Measurements from ENCODE around the gene MAGEB2. TPM values are rescaled to one million over a fixed set of nuclear protein-coding genes. Genes with fewer than 3 reads are reported as not detected.

MAGEB2 gene
- polyA plus RNA-seq, 3 donors: not detected

DNA sequence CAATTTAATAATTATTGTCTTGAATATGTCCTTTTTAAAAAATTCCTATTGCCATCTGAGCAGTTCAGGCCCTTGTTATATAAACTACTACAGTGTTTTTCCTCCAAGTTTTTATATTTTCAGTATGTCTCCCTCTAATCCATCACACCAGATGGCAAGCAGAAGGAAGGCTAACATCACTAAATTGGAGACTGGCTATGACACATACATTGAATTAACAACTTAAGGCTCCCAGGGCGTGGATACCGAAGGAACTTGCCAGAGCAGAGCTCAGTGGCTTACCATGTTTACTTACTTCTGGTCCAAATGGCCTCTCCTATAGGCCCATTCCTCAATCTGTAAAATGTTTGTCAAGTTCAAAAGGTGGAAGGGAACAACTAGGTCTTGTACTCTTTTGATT, 44.6 kb downstream of the MAGEB2 start:
- no peak overlapping the region for H3K27ac Mint-ChIP-seq
- intact Hi-C loops (cut with micrococcal nuclease): no loop called here
- no peak overlapping the region for H3K4me3 ChIP-seq (replicated peaks in 1 of 3; ENCODE audit: low read depth in 2 of 3, low read length in 3 of 3)
- H4K20me1 ChIP-seq (ENCODE audit: insufficient read depth, low read length): no peaks in the 10 kb centered on the region
- H3K9ac ChIP-seq (ENCODE audit: insufficient read depth, low read length, poor library complexity, severe bottlenecking): no peak overlapping the region
- no peak overlapping the region for H3K4me3 Mint-ChIP-seq
- peaks cover 0 to 2% (median 0%) of the 10 kb centered on the region in 3 donors for H3K27me3 Mint-ChIP-seq (ENCODE audit: low read depth in 3 of 3)
- no peaks in the 10 kb centered on the region for H3K4me1 ChIP-seq (ENCODE audit: control insufficient read depth in 1 of 2, insufficient read depth in 2 of 2, low read length in 2 of 2)
- no peak overlapping the region for H3K27ac ChIP-seq (ENCODE audit: low read depth in 1 of 2, low read length in 2 of 2)
- H3K79me2 ChIP-seq (ENCODE audit: insufficient read depth, low read length): no peaks in the 10 kb centered on the region
- H3K4me1 Mint-ChIP-seq: no peaks in the 10 kb centered on the region
- no peaks in the 10 kb centered on the region for H3K36me3 Mint-ChIP-seq
- H3K27me3 ChIP-seq (ENCODE audit: control insufficient read depth in 2 of 2, insufficient read depth in 2 of 2, low read length in 2 of 2): peaks cover 0 to 1% of the 10 kb centered on the region in 2 donors
- H3K9me3 Mint-ChIP-seq: peaks cover 0 to 5% (median 3%) of the 10 kb centered on the region in 7 donors
- TF ChIP-seq, protein P1, sequence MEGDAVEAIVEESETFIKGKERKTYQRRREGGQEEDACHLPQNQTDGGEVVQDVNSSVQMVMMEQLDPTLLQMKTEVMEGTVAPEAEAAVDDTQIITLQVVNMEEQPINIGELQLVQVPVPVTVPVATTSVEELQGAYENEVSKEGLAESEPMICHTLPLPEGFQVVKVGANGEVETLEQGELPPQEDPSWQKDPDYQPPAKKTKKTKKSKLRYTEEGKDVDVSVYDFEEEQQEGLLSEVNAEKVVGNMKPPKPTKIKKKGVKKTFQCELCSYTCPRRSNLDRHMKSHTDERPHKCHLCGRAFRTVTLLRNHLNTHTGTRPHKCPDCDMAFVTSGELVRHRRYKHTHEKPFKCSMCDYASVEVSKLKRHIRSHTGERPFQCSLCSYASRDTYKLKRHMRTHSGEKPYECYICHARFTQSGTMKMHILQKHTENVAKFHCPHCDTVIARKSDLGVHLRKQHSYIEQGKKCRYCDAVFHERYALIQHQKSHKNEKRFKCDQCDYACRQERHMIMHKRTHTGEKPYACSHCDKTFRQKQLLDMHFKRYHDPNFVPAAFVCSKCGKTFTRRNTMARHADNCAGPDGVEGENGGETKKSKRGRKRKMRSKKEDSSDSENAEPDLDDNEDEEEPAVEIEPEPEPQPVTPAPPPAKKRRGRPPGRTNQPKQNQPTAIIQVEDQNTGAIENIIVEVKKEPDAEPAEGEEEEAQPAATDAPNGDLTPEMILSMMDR (IDR thresholded peaks at IDR 0.05): no peak
- peaks cover 0 to 5% of the 10 kb centered on the region in 2 donors for H3K9me3 ChIP-seq (replicated peaks in 1 of 2; ENCODE audit: control insufficient read depth in 1 of 2, insufficient read depth in 1 of 2, low read length in 2 of 2)
- WGBS (ENCODE audit: insufficient coverage): 80% methylated on average over 2 of the region's 2 CpGs
- H3K4me2 ChIP-seq (replicated peaks; ENCODE audit: extremely low read depth, low read length, poor library complexity, severe bottlenecking): no peak overlapping the region
- no peaks in the 10 kb centered on the region for H3K36me3 ChIP-seq (replicated peaks in 1 of 2; ENCODE audit: control insufficient read depth in 1 of 2, insufficient read depth in 2 of 2, low read length in 2 of 2)
- no peak for DNase-seq
- H2AFZ ChIP-seq (ENCODE audit: insufficient read depth, low read depth, low read length, poor library complexity, severe bottlenecking): no peak overlapping the region

DNA sequence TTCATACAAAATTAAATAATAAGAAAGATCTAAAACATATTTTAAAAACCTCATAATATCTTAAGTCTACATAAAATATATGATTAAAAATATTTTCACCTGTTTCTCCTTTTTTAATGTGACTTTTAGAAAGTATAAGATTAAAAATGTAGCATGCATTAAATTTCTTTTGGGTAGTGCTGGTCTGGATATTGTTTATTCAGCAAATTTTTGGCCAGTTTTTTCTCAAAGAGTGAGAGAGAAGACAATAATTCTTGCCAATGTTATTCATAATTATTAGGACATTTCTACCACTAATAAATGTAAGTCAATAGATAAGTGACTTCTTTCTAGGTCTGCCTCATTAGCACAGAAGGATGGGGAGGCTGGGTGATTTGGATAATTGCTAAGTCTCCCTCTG, 45.6 kb downstream of the MAGEB2 start:
- no peaks in the 10 kb centered on the region for H4K20me1 ChIP-seq (ENCODE audit: insufficient read depth, low read length)
- no peak overlapping the region for H2AFZ ChIP-seq (ENCODE audit: insufficient read depth, low read depth, low read length, poor library complexity, severe bottlenecking)
- H3K27me3 Mint-ChIP-seq (ENCODE audit: low read depth in 3 of 3): peaks cover 0 to 2% (median 0%) of the 10 kb centered on the region in 3 donors
- no peak overlapping the region for H3K4me3 Mint-ChIP-seq
- H3K4me3 ChIP-seq (replicated peaks in 1 of 3; ENCODE audit: low read depth in 2 of 3, low read length in 3 of 3): no peak overlapping the region
- no peak overlapping the region for H3K27ac ChIP-seq (ENCODE audit: low read depth in 1 of 2, low read length in 2 of 2)
- DNase-seq: no peak
- no peaks in the 10 kb centered on the region for H3K4me1 ChIP-seq (ENCODE audit: control insufficient read depth in 1 of 2, insufficient read depth in 2 of 2, low read length in 2 of 2)
- intact Hi-C loops (cut with micrococcal nuclease): no loop called here
- no peak overlapping the region for H3K4me2 ChIP-seq (replicated peaks; ENCODE audit: extremely low read depth, low read length, poor library complexity, severe bottlenecking)
- no peaks in the 10 kb centered on the region for H3K36me3 ChIP-seq (replicated peaks in 1 of 2; ENCODE audit: control insufficient read depth in 1 of 2, insufficient read depth in 2 of 2, low read length in 2 of 2)
- H3K27ac Mint-ChIP-seq: no peak overlapping the region
- H3K4me1 Mint-ChIP-seq: no peaks in the 10 kb centered on the region
- H3K9me3 ChIP-seq (replicated peaks in 1 of 2; ENCODE audit: control insufficient read depth in 1 of 2, insufficient read depth in 1 of 2, low read length in 2 of 2): peaks cover 0 to 5% of the 10 kb centered on the region in 2 donors
- TF ChIP-seq, protein P1 (IDR thresholded peaks at IDR 0.05): no peak
- no peak overlapping the region for H3K9ac ChIP-seq (ENCODE audit: insufficient read depth, low read length, poor library complexity, severe bottlenecking)
- H3K79me2 ChIP-seq (ENCODE audit: insufficient read depth, low read length): no peaks in the 10 kb centered on the region
- H3K36me3 Mint-ChIP-seq: no peaks in the 10 kb centered on the region
- H3K9me3 Mint-ChIP-seq: peaks cover 0 to 3% (median 2%) of the 10 kb centered on the region in 7 donors
- peaks cover 0 to 2% of the 10 kb centered on the region in 2 donors for H3K27me3 ChIP-seq (ENCODE audit: control insufficient read depth in 2 of 2, insufficient read depth in 2 of 2, low read length in 2 of 2)

All from CD14-positive monocyte (primary cell).